ENCODE data around the gene FZR1. TPM values are rescaled to one million over a fixed set of nuclear protein-coding genes. Genes with fewer than 3 reads are reported as not detected.
A peak's percentile ranks its signal among the peaks of the same experiment; 100 is the strongest.

FZR1 gene
- total and polyA plus RNA-seq, 10 donors, result 9.8 to 53.6 (median 37.1) TPM

DNA sequence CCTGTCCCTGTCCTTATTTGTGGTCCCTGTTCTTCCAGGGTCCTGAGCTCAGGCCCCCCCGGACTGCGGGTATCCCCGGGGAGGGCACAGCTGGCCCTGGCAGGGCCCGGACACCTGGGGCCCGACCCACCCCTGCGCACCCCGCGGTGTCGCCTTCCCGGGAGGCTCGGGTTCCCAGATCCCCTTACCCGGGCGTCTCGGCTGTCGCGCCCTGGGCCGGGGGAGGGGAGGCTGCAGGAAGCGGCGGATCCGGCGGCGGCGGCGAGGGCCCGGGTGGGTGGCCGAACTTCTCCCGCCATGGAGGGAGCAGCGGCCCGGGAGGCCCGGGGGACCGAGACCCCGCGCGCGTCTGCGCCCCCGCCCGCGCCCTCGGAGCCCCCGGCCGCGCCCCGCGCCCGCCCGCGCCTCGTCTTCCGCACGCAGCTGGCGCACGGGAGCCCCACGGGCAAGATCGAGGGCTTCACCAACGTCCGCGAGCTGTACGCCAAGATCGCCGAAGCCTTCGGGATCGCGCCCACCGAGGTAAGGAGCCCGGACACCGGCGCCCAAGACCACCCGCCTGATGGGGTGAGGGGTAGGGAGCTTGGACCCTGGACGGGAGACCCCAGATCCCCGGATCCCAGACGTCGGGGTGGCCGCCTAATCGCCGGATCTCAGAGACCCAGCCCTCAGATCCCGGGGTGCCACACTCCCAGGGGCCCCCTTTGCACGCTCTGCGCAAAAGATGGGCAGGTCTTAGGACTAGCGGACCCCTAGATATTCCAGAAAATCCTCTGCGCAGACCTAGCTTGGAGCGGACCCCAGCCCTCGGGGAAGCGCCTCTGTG lies 79.4 kb downstream of the FZR1 start, which contains the start of gene GIPC3:
TSS of gene GIPC3 (plus strand) at position 178 of the 826 bp plus-strand sequence. CDS start at position 298, 120 bp downstream.
- H3K9me3 ChIP-seq, result no peaks in the 10 kb centered on the region
- intact Hi-C loops (cut with DNase I; ENCODE audit: low total_unique reads), result no loop called here
- H3K4me1 ChIP-seq, result peaks cover 0 to 22% (median 13%) of the 10 kb centered on the region in 6 donors
- H3K27me3 ChIP-seq (replicated peaks in 1 of 7), result peaks cover 0 to 26% (median 8%) of the 10 kb centered on the region in 7 donors
- peak within 1 kb of the TSS; percentile 22 to 71 (median 38) for H3K4me3 ChIP-seq
- DNase-seq, result no peak
- 0 to 3% (median 2%) methylated on average over 22 to 84 of the region's 84 CpGs for WGBS, 5 donors
- peak within 1 kb of the TSS in 3 of 8 donors; percentile 8 to 37 (median 15) for H3K27ac ChIP-seq
- H3K36me3 ChIP-seq, result peaks cover 0 to 6% (median 0%) of the 10 kb centered on the region in 6 donors
- TF ChIP-seq POLR2A (IDR thresholded peaks at IDR 0.05), result no peak
- TF ChIP-seq CTCF (IDR thresholded peaks at IDR 0.05 in 8 of 11, conservative IDR thresholded peaks at IDR 0.05 in 3 of 11), result no peak
- TF ChIP-seq POLR2AphosphoS5 (IDR thresholded peaks at IDR 0.05), result no peak

GRCh38 chr19:3586127-3586626 lies 80.1 kb downstream of the FZR1 start:
- 4 to 32% (median 27%) methylated on average over 6 to 16 of the region's 16 CpGs for WGBS, 5 donors
- intact Hi-C loops (cut with DNase I; ENCODE audit: low total_unique reads), result no loop called here
- no peak for TF ChIP-seq POLR2A (IDR thresholded peaks at IDR 0.05)
- peak; percentile 29 to 78 (median 71) for TF ChIP-seq CTCF (IDR thresholded peaks at IDR 0.05 in 8 of 11, conservative IDR thresholded peaks at IDR 0.05 in 3 of 11)
- TF ChIP-seq POLR2AphosphoS5 (IDR thresholded peaks at IDR 0.05), result peak in 1 of 3 donors; percentile 14
- Histone ChIP-seq H3K9me3 (no peaks in the 10 kb centered on the region), H3K27me3 (replicated peaks in 1 of 7) (peaks cover 0 to 26% (median 8%) of the 10 kb centered on the region in 7 donors), H3K36me3 (peaks cover 0 to 6% (median 0%) of the 10 kb centered on the region in 6 donors), H3K4me1 (peaks cover 0 to 22% (median 13%) of the 10 kb centered on the region in 6 donors), H3K4me3 (peak overlapping the region; percentile 22 to 71 (median 38)), H3K27ac (peak overlapping the region in 3 of 8 donors; percentile 8 to 37 (median 15))
- no peak for DNase-seq

GRCh38 chr19:3586707-3587346 lies 80.7 kb downstream of the FZR1 start:
- H3K27ac ChIP-seq, result no peak overlapping the region
- H3K27me3 ChIP-seq (replicated peaks in 1 of 7), result peaks cover 0 to 26% (median 8%) of the 10 kb centered on the region in 7 donors
- TF ChIP-seq CTCF (IDR thresholded peaks at IDR 0.05 in 8 of 11, conservative IDR thresholded peaks at IDR 0.05 in 3 of 11) (no peak), POLR2A (IDR thresholded peaks at IDR 0.05) (no peak), POLR2AphosphoS5 (IDR thresholded peaks at IDR 0.05) (no peak)
- WGBS, 5 donors, result 77 to 86% (median 81%) methylated on average over 21 to 31 of the region's 31 CpGs
- DNase-seq, result no peak
- H3K9me3 ChIP-seq, result no peaks in the 10 kb centered on the region
- no peak overlapping the region for H3K4me3 ChIP-seq
- H3K4me1 ChIP-seq, result peaks cover 0 to 22% (median 13%) of the 10 kb centered on the region in 6 donors
- intact Hi-C loops (cut with DNase I; ENCODE audit: low total_unique reads), result no loop called here
- H3K36me3 ChIP-seq, result peaks cover 0 to 6% (median 0%) of the 10 kb centered on the region in 6 donors

Small RNAs within 50 kb of the gene (small RNA-seq; reads per million reads assigned to genes)
- 0 reads per million in 4 donors for gene AC005786.1
- 0 to 0.08 (median 0) reads per million in 4 donors for gene RF00212

Other genes with a start within 250 kb of the FZR1 start
- 100 to 1,000 TPM in 2 of 7 donors, 10 to 100 TPM in 5; 65.4 to 125 (median 77.1) TPM for gene NFIC, start 139.7 kb upstream of the FZR1 start, total RNA-seq
- gene NFIC, start 139.7 kb upstream of the FZR1 start, polyA plus RNA-seq, result 10 to 100 TPM in 1 of 3 donors, 1 to 10 TPM in 2; 4.1 to 23.4 (median 4.2) TPM
- 1 to 10 TPM in 4 of 7 donors, not detected in 3; 1.2 to 3.0 (median 2.0) TPM for gene SMIM24, start 25.8 kb upstream of the FZR1 start, total RNA-seq
- gene SMIM24, start 25.8 kb upstream of the FZR1 start, polyA plus RNA-seq, result 1 to 10 TPM in 1 of 3 donors, under 1 TPM in 2; 0.63 to 1.7 (median 0.80) TPM
- not detected for gene SMIM44, start 22.9 kb upstream of the FZR1 start, total RNA-seq
- not detected for gene SMIM44, start 22.9 kb upstream of the FZR1 start, polyA plus RNA-seq
- gene DOHH, start 5.6 kb upstream of the FZR1 start, total RNA-seq, result 10 to 100 TPM in 4 of 7 donors, 1 to 10 TPM in 3; 6.9 to 13.7 (median 11.2) TPM
- gene DOHH, start 5.6 kb upstream of the FZR1 start, polyA plus RNA-seq, result 10 to 100 TPM in 2 of 3 donors, 1 to 10 TPM in 1; 6.6 to 16.8 (median 10.1) TPM
- gene TEKTIP1, start 32.9 kb downstream of the FZR1 start, total RNA-seq, result 1 to 10 TPM in 6 of 7 donors, not detected in 1; 2.7 to 7.4 (median 4.8) TPM
- gene TEKTIP1, start 32.9 kb downstream of the FZR1 start, polyA plus RNA-seq, result 1 to 10 TPM; 1.2 to 1.5 (median 1.2) TPM
- gene MFSD12, start 51.3 kb downstream of the FZR1 start, total RNA-seq, result 100 to 1,000 TPM in 3 of 7 donors, 10 to 100 TPM in 4; 62.8 to 131 (median 98.6) TPM
- gene MFSD12, start 51.3 kb downstream of the FZR1 start, polyA plus RNA-seq, result 10 to 100 TPM; 31.0 to 63.9 (median 37.6) TPM
- 10 to 100 TPM; 49.4 to 74.1 (median 62.8) TPM for gene HMG20B, start 66.6 kb downstream of the FZR1 start, total RNA-seq
- 10 to 100 TPM; 52.4 to 82.2 (median 71.4) TPM for gene HMG20B, start 66.6 kb downstream of the FZR1 start, polyA plus RNA-seq
- gene GIPC3, start 79.2 kb downstream of the FZR1 start, total RNA-seq, result 1 to 10 TPM; 3.4 to 9.2 (median 5.4) TPM
- gene GIPC3, start 79.2 kb downstream of the FZR1 start, polyA plus RNA-seq, result 1 to 10 TPM in 1 of 3 donors, under 1 TPM in 2; 0.80 to 2.3 (median 0.96) TPM
- 10 to 100 TPM in 5 of 7 donors, 1 to 10 TPM in 2; 8.7 to 16.1 (median 11.6) TPM for gene TBXA2R, start 100.6 kb downstream of the FZR1 start, total RNA-seq
- 1 to 10 TPM; 2.1 to 4.4 (median 3.8) TPM for gene TBXA2R, start 100.6 kb downstream of the FZR1 start, polyA plus RNA-seq
- 10 to 100 TPM; 18.9 to 27.1 (median 25.7) TPM for gene CACTIN, start 120.5 kb downstream of the FZR1 start, total RNA-seq
- gene CACTIN, start 120.5 kb downstream of the FZR1 start, polyA plus RNA-seq, result 10 to 100 TPM; 10.8 to 21.1 (median 12.0) TPM
- 10 to 100 TPM; 30.2 to 41.9 (median 38.8) TPM for gene PIP5K1C, start 194.2 kb downstream of the FZR1 start, total RNA-seq
- gene PIP5K1C, start 194.2 kb downstream of the FZR1 start, polyA plus RNA-seq, result 10 to 100 TPM in 1 of 3 donors, 1 to 10 TPM in 2; 6.2 to 21.4 (median 7.6) TPM
- gene TJP3, start 202.1 kb downstream of the FZR1 start, total RNA-seq, result 1 to 10 TPM in 6 of 7 donors, under 1 TPM in 1; 0.75 to 9.0 (median 2.5) TPM
- gene TJP3, start 202.1 kb downstream of the FZR1 start, polyA plus RNA-seq, result 1 to 10 TPM in 2 of 3 donors, under 1 TPM in 1; 0.39 to 1.1 (median 1.1) TPM

Measured in spleen (tissue), 11 donors.